Activated naive CD8-positive, alpha-beta T cell treated with anti-CD3 and anti-CD28 coated beads, Interleukin-2, amount 50 U/mL, for 24 hours (primary cell): Measurements from ENCODE around the gene ROCK2.

Source experiments
- ATAC-seq: fragments of 150-1000 bp; cut with Tn5 transposase; one replicate; pipeline ENCODE4 v1.10.0; 2021
- DNase-seq: peaks from one replicate; pipeline ENCODE4 v3.0.0; 2021
- H3K27ac Mint-ChIP-seq: one replicate; pipeline ENCODE4 v1.8.0; 2021; ENCODE audit warnings: mild to moderate bottlenecking, mixed read lengths
- H3K27me3 Mint-ChIP-seq: one replicate; pipeline ENCODE4 v1.8.0; 2021; ENCODE audit warnings: mixed read lengths
- H3K36me3 Mint-ChIP-seq: one replicate; pipeline ENCODE4 v1.8.0; 2021; ENCODE audit warnings: low read depth, mixed read lengths
- H3K4me1 Mint-ChIP-seq: one replicate; pipeline ENCODE4 v1.8.0; 2021; ENCODE audit warnings: mixed read lengths
- H3K4me3 Mint-ChIP-seq: one replicate; pipeline ENCODE4 v1.8.0; 2021; ENCODE audit warnings: mild to moderate bottlenecking, moderate library complexity, mixed read lengths
- H3K9me3 Mint-ChIP-seq: one replicate; pipeline ENCODE4 v1.8.0; 2021; ENCODE audit warnings: mixed read lengths

The ROCK2 gene

DNA sequence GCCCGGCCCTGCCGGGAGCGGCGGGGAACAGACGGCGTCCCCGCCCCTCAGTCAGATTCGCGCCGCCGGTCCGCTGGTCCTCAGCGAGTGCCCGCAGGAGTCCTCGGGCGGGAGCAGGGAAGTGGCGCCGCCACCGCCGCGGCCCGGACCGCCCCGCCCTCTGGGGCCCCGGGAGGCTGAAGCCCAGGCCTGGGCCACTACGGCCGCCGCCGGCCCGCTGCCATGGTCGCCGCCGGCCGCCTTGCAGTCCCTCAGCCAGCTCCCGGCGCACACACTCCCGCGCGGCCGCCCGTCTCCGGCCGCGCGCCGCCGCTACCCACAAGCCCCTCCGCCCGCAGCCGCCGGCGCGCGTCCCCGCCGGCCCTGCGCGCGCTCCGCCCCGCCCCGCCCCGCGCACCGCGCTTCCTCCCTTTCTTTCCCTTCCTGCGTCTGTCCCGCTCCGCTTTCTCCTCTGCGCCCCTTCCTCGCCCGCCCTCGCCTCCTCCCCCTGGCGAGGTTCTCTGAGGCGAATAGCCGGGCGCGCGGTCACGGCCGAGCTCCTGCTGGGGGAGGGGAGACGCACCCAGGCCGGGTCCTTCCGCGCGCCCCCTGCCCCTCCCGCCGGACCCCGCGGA, at the start of gene ROCK2:
Gene ROCK2, minus strand, starts transcription at position 295 of the 614 bp plus-strand sequence. CDS start 500 bp downstream, outside the sequence.
- ATAC-seq (peak; percentile 57), DNase-seq (peak; percentile 74)
- Mint-ChIP-seq H3K27ac (peak within 1 kb of the TSS; percentile 94), H3K9me3 (no peaks in the 10 kb centered on the region), H3K4me3 (peak within 1 kb of the TSS; percentile 99), H3K27me3 (no peaks in the 10 kb centered on the region), H3K4me1 (peaks cover 32% of the 10 kb centered on the region), H3K36me3 (no peaks in the 10 kb centered on the region)

DNA sequence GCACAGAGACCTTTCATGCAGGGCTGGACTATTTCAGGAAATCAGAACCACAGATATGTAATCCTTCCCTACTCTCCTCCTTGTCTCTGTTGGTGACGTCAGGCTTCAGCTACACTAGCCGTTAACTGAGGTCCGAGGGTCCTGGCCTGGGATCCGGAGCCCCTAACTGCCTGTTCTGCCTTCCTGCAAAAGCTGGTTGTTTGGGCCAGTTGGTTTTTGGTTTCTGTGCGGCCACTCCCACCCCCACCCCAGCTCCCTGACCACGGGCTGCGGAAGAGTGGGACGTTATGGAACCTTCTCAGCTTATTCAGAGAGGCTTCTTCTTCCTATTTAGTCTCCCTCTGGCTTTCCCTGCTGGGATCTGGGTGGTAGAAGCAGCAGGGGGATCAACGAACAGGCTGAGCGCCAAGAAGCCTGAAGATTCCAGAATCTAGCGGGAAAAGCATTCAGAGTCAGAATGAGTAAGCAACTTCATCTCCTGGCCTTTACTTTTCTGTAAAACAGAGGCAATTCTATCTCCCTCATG, 49.3 kb upstream of the ROCK2 start:
- Mint-ChIP-seq H3K4me3 (no peak overlapping the region), H3K36me3 (no peaks in the 10 kb centered on the region), H3K27me3 (no peaks in the 10 kb centered on the region), H3K9me3 (no peaks in the 10 kb centered on the region), H3K4me1 (no peaks in the 10 kb centered on the region), H3K27ac (no peak overlapping the region)
- ATAC-seq (no peak), DNase-seq (no peak)

- Mint-ChIP-seq H3K27ac (no peak overlapping the region), H3K9me3 (no peaks in the 10 kb centered on the region), H3K27me3 (no peaks in the 10 kb centered on the region), H3K4me1 (no peaks in the 10 kb centered on the region), H3K4me3 (no peak overlapping the region), H3K36me3 (no peaks in the 10 kb centered on the region)
- ATAC-seq (no peak), DNase-seq (no peak)
Measured at GRCh38 chr2:11391942-11392266, 47.5 kb upstream of the ROCK2 start.

GRCh38 chr2:11390399-11390658, 45.9 kb upstream of the ROCK2 start:
- H3K36me3 Mint-ChIP-seq: no peaks in the 10 kb centered on the region

GRCh38 chr2:11389551-11390398, 45.3 kb upstream of the ROCK2 start:
- DNase-seq (no peak), ATAC-seq (no peak)
- Mint-ChIP-seq H3K4me3 (no peak overlapping the region), H3K36me3 (no peaks in the 10 kb centered on the region), H3K27me3 (no peaks in the 10 kb centered on the region), H3K9me3 (no peaks in the 10 kb centered on the region), H3K27ac (no peak overlapping the region), H3K4me1 (no peaks in the 10 kb centered on the region)

More at GRCh38 chr2:11390399-11390658, 45.9 kb upstream of the ROCK2 start:
- H3K9me3 Mint-ChIP-seq: no peaks in the 10 kb centered on the region
- no peak for DNase-seq
- H3K4me1 Mint-ChIP-seq: no peaks in the 10 kb centered on the region
- H3K4me3 Mint-ChIP-seq: no peak overlapping the region
- no peak for ATAC-seq
- no peaks in the 10 kb centered on the region for H3K27me3 Mint-ChIP-seq
- no peak overlapping the region for H3K27ac Mint-ChIP-seq

DNA sequence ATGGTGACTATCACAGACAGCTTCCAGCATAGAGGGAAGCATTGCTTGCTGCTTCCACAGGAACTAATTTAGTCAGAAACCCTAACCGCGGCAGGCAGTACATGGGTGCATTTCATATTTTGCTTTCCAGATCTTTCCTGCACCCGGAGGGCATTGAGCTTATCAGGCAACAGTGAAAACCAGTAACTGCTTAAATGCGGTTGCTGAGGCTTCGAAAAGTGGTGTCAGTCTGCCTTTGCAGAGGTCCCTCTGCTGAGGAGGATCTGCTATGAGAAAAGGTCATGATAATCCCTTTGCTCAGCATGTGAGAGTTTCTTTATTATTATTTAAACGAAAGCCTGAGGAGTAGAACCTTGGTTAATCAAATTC, 44.6 kb upstream of the ROCK2 start:
- no peak overlapping the region for H3K27ac Mint-ChIP-seq
- H3K36me3 Mint-ChIP-seq: no peaks in the 10 kb centered on the region
- no peak for ATAC-seq
- H3K4me3 Mint-ChIP-seq: no peak overlapping the region
- H3K9me3 Mint-ChIP-seq: no peaks in the 10 kb centered on the region
- DNase-seq: no peak
- no peaks in the 10 kb centered on the region for H3K27me3 Mint-ChIP-seq
- H3K4me1 Mint-ChIP-seq: no peaks in the 10 kb centered on the region

GRCh38 chr2:11388262-11389051, 44.0 kb upstream of the ROCK2 start:
- DNase-seq (no peak), ATAC-seq (no peak)
- H3K4me3 Mint-ChIP-seq: no peak overlapping the region
- no peaks in the 10 kb centered on the region for H3K9me3 Mint-ChIP-seq
- H3K36me3 Mint-ChIP-seq: no peaks in the 10 kb centered on the region
- no peaks in the 10 kb centered on the region for H3K4me1 Mint-ChIP-seq
- no peak overlapping the region for H3K27ac Mint-ChIP-seq
- no peaks in the 10 kb centered on the region for H3K27me3 Mint-ChIP-seq

DNA sequence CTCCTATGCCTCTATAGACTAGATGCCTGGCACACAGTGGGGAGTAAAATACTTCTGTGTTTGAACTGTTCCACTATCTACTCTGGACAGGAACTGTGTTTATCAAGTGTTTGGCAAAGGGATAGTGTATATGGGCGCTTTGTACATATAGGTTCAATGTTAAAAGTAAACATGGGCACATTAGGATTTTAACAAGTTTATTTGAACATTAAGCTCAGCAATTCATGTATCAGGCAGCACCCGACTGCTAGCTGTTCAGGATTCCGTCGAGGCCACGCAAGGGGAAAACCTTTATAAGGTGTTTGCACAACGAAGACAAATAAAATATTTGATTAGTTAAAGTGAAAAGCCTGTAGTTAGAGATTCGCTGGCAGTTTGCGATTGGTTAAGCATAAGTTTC, 43.4 kb upstream of the ROCK2 start:
- no peaks in the 10 kb centered on the region for H3K4me1 Mint-ChIP-seq
- H3K4me3 Mint-ChIP-seq: no peak overlapping the region
- ATAC-seq (no peak), DNase-seq (no peak)
- no peaks in the 10 kb centered on the region for H3K36me3 Mint-ChIP-seq
- no peaks in the 10 kb centered on the region for H3K27me3 Mint-ChIP-seq
- H3K27ac Mint-ChIP-seq: no peak overlapping the region
- no peaks in the 10 kb centered on the region for H3K9me3 Mint-ChIP-seq

DNA sequence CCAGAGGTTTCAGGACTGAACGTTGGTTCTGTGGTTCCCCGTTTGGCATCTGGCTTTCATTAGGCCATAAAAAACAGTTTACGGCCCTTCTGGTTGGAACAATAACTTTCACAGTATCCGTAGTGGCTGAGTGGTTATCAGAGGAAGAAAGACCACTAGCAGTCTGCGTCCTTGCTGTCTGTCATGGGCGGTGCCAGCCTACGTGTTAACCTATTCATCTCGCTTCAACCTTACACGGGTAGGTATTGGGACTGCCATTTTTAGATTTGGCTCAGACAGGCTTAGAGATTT, 42.6 kb upstream of the ROCK2 start:
- ATAC-seq: no peak
- no peaks in the 10 kb centered on the region for H3K27me3 Mint-ChIP-seq
- H3K4me3 Mint-ChIP-seq: no peak overlapping the region
- DNase-seq: no peak
- no peaks in the 10 kb centered on the region for H3K4me1 Mint-ChIP-seq
- H3K27ac Mint-ChIP-seq: no peak overlapping the region
- no peaks in the 10 kb centered on the region for H3K36me3 Mint-ChIP-seq
- H3K9me3 Mint-ChIP-seq: no peaks in the 10 kb centered on the region

DNA sequence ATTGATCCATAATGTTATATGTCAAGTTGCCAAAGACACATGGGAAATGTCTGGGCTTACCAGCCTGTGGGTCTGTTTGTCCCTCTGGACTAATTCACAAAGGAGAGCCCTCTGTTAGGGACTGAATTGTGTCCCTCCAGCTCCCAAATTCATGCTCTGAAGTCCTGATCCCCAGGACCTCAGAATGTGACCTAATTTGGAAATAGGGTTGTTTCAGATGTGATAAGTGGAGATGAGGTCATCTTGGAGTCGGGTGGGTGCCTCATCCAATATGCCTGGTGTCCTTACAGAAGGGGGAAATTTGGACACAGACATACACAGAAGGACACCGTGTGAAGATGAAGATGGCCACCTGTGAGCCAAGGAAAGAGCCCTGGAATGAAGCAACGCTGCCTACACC, 41.4 kb upstream of the ROCK2 start:
- H3K4me3 Mint-ChIP-seq: no peak overlapping the region
- no peak overlapping the region for H3K27ac Mint-ChIP-seq
- no peaks in the 10 kb centered on the region for H3K9me3 Mint-ChIP-seq
- H3K27me3 Mint-ChIP-seq: no peaks in the 10 kb centered on the region
- no peaks in the 10 kb centered on the region for H3K36me3 Mint-ChIP-seq
- no peaks in the 10 kb centered on the region for H3K4me1 Mint-ChIP-seq
- ATAC-seq (no peak), DNase-seq (no peak)

- Mint-ChIP-seq H3K27me3 (no peaks in the 10 kb centered on the region), H3K4me3 (no peak overlapping the region), H3K27ac (no peak overlapping the region), H3K4me1 (no peaks in the 10 kb centered on the region), H3K36me3 (no peaks in the 10 kb centered on the region), H3K9me3 (no peaks in the 10 kb centered on the region)
- DNase-seq (no peak), ATAC-seq (no peak)
Measured at GRCh38 chr2:11385216-11385615, 40.8 kb upstream of the ROCK2 start.

DNA sequence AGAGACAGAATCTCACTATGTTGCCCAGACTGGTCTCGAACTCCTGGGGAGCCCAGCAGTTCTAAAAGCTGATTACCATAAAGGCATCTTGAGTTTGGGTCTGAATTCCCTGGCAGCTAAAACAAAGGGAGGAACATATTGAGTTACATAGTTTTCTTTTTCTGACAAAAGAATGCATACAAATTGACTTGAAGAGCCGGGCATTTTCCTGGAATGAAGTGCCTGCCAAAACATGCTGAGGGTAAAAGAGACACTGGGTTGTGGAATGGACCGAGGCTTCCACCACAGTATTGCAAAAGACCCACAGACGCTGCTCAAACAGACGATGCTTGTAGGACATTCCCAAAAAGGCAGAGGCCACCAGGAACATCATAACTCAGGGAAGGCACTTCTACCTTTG, 35.1 kb upstream of the ROCK2 start:
- Mint-ChIP-seq H3K27ac (no peak overlapping the region), H3K27me3 (no peaks in the 10 kb centered on the region), H3K4me1 (no peaks in the 10 kb centered on the region), H3K4me3 (no peak overlapping the region), H3K9me3 (no peaks in the 10 kb centered on the region), H3K36me3 (no peaks in the 10 kb centered on the region)
- ATAC-seq (no peak), DNase-seq (no peak)

- ATAC-seq (no peak), DNase-seq (no peak)
- Mint-ChIP-seq H3K36me3 (no peaks in the 10 kb centered on the region), H3K4me1 (no peaks in the 10 kb centered on the region), H3K9me3 (no peaks in the 10 kb centered on the region), H3K27me3 (no peaks in the 10 kb centered on the region), H3K27ac (no peak overlapping the region), H3K4me3 (no peak overlapping the region)
Measured at GRCh38 chr2:11377928-11378545, 33.6 kb upstream of the ROCK2 start.

- no peaks in the 10 kb centered on the region for H3K27me3 Mint-ChIP-seq
- H3K36me3 Mint-ChIP-seq: no peaks in the 10 kb centered on the region
- H3K4me1 Mint-ChIP-seq: no peaks in the 10 kb centered on the region
- ATAC-seq (no peak), DNase-seq (no peak)
- no peak overlapping the region for H3K4me3 Mint-ChIP-seq
- no peaks in the 10 kb centered on the region for H3K9me3 Mint-ChIP-seq
- no peak overlapping the region for H3K27ac Mint-ChIP-seq
Measured at GRCh38 chr2:11376071-11376470, 31.6 kb upstream of the ROCK2 start.

GRCh38 chr2:11375689-11376027, 31.2 kb upstream of the ROCK2 start:
- Mint-ChIP-seq H3K4me3 (no peak overlapping the region), H3K9me3 (no peaks in the 10 kb centered on the region), H3K4me1 (no peaks in the 10 kb centered on the region), H3K27ac (no peak overlapping the region), H3K36me3 (no peaks in the 10 kb centered on the region), H3K27me3 (no peaks in the 10 kb centered on the region)
- no peak for DNase-seq
- no peak for ATAC-seq
